Mesenchymal stem cell (in vitro differentiated cells and primary cell): ENCODE measurements around the gene RBFOX2.

Experiments used
- DNase-seq: peaks from one replicate; pipeline ENCODE4 v3.0.0-alpha.2; 2013
- H2AFZ ChIP-seq: one replicate; pipeline ENCODE4 v1.6.1; 2013; ENCODE audit warnings: low read depth, mild to moderate bottlenecking, control low read depth, inconsistent platforms, low read length, moderate library complexity
- H2AK5ac ChIP-seq: 2 replicates; pipeline ENCODE4 v1.6.1; 2013; ENCODE audit warnings: low read length, moderate library complexity, mild to moderate bottlenecking, inconsistent platforms; ENCODE audit not compliant: severe bottlenecking
- H2BK120ac ChIP-seq: one replicate; pipeline ENCODE4 v1.6.1; 2013; ENCODE audit warnings: low read depth, mild to moderate bottlenecking, inconsistent platforms, low read length, moderate library complexity
- H2BK12ac ChIP-seq, 2 experiments: one replicate each; pipeline ENCODE4 v1.6.1; 2013; ENCODE audit warnings: inconsistent platforms in 2 of 2, low read length in 2 of 2, mild to moderate bottlenecking in 2 of 2, moderate library complexity in 2 of 2, control low read depth in 1 of 2
- H2BK15ac ChIP-seq: one replicate; pipeline ENCODE4 v1.6.1; 2013; ENCODE audit warnings: mild to moderate bottlenecking, low read depth, inconsistent platforms; ENCODE audit not compliant: poor library complexity, severe bottlenecking
- H2BK5ac ChIP-seq: 2 replicates; pipeline ENCODE4 v1.6.1; 2013; ENCODE audit warnings: low read depth, mild to moderate bottlenecking, low read length, control low read depth, inconsistent platforms; ENCODE audit not compliant: poor library complexity, severe bottlenecking
- H3K14ac ChIP-seq, 2 experiments: one replicate each; pipeline ENCODE4 v1.6.1; 2013; ENCODE audit warnings: inconsistent platforms in 2 of 2, low read length in 2 of 2, control low read depth in 1 of 2, mild to moderate bottlenecking in 1 of 2, moderate library complexity in 1 of 2
- H3K18ac ChIP-seq, 2 experiments: one replicate each; pipeline ENCODE4 v1.6.1; 2013; ENCODE audit warnings: inconsistent platforms in 2 of 2, low read length in 2 of 2, control low read depth in 1 of 2, low read depth in 1 of 2, mild to moderate bottlenecking in 1 of 2
- H3K23ac ChIP-seq, 2 experiments: one replicate each; pipeline ENCODE4 v1.6.1; 2013; ENCODE audit warnings: inconsistent platforms in 2 of 2, low read length in 2 of 2, mild to moderate bottlenecking in 2 of 2, moderate library complexity in 2 of 2, control low read depth in 1 of 2
- H3K27ac ChIP-seq: 2 replicates; pipeline ENCODE4 v1.5.1; 2013; ENCODE audit warnings: mild to moderate bottlenecking, moderate library complexity, low read length, control low read depth, inconsistent platforms; ENCODE audit not compliant: poor library complexity, severe bottlenecking
- H3K27me3 ChIP-seq, 2 experiments: 2 replicates each; pipeline versions ENCODE4 v1.6.1 to v1.7.0; 2013; ENCODE audit warnings: low read length in 2 of 2, mild to moderate bottlenecking in 2 of 2, moderate library complexity in 2 of 2, control low read depth in 1 of 2, inconsistent platforms in 1 of 2; ENCODE audit not compliant: control insufficient read depth in 1 of 2, insufficient read depth in 1 of 2
- H3K36me3 ChIP-seq, 2 experiments: 2 replicates each; pipeline versions ENCODE4 v1.6.1 to v1.7.0; 2013; ENCODE audit warnings: low read length in 2 of 2, control low read depth in 1 of 2, inconsistent platforms in 1 of 2, low read depth in 1 of 2, mild to moderate bottlenecking in 1 of 2; ENCODE audit not compliant: insufficient read depth in 2 of 2, control insufficient read depth in 1 of 2
- H3K4ac ChIP-seq, 2 experiments: one replicate each; pipeline ENCODE4 v1.6.1; 2013; ENCODE audit warnings: inconsistent platforms in 2 of 2, low read length in 2 of 2, mild to moderate bottlenecking in 2 of 2, moderate library complexity in 2 of 2, control low read depth in 1 of 2, low read depth in 1 of 2
- H3K4me1 ChIP-seq: 2 replicates; pipeline ENCODE4 v1.6.1; 2013; ENCODE audit warnings: low read depth, low read length, control low read depth; ENCODE audit not compliant: control insufficient read depth, insufficient read depth
- H3K4me2 ChIP-seq: 2 replicates; pipeline ENCODE4 v1.6.1; 2013; ENCODE audit warnings: low read length, mild to moderate bottlenecking, inconsistent platforms; ENCODE audit not compliant: poor library complexity, severe bottlenecking
- H3K4me3 ChIP-seq, 2 experiments: 2 replicates each; pipeline versions ENCODE4 v1.5.1 to v1.7.0; 2013; ENCODE audit warnings: low read length in 2 of 2, mild to moderate bottlenecking in 2 of 2, control low read depth in 1 of 2, low read depth in 1 of 2; ENCODE audit not compliant: insufficient read depth in 1 of 2
- H3K79me1 ChIP-seq: replicated peaks from 2 replicates; pipeline ENCODE4 v1.6.1; 2013; ENCODE audit warnings: mild to moderate bottlenecking, control low read depth, low read length, inconsistent platforms; ENCODE audit not compliant: poor library complexity, severe bottlenecking
- H3K9ac ChIP-seq: 2 replicates; pipeline ENCODE4 v1.7.0; 2013; ENCODE audit warnings: mild to moderate bottlenecking, low read length, moderate library complexity
- H3K9me3 ChIP-seq: 2 replicates; pipeline ENCODE4 v1.7.0; 2013; ENCODE audit warnings: mild to moderate bottlenecking, low read length; ENCODE audit not compliant: control insufficient read depth
- H4K8ac ChIP-seq: one replicate; pipeline ENCODE4 v1.6.1; 2013; ENCODE audit warnings: inconsistent platforms, mild to moderate bottlenecking, low read length, moderate library complexity
- H4K91ac ChIP-seq: one replicate; pipeline ENCODE4 v1.6.1; 2013; ENCODE audit warnings: mild to moderate bottlenecking, low read length, inconsistent platforms
- WGBS: methylation state at CpG from one replicate; pipeline ENCODE4 v1.1.7; 2013; ENCODE audit warnings: mixed read lengths; 5-methylcytosine and 5-hydroxymethylcytosine counted together

Gene RBFOX2

DNA sequence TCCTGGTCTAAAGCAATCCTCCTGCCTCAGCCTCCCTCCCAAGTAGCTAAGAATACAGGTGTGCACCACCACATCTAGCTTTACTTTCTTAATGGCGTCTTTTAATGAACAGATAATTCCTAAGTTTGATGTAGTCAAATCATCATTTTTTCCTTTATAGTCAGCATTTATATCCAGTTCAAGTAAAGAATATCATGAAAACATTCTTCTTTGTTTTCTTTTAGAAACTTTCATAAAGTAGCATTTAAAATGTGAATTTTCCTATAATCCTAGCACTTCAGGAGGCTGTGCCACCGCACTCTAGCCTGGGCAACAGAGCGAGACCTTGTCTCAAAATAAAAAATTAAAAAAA is 61.6 kb downstream of the RBFOX2 start:
- no peak overlapping the region for H3K23ac ChIP-seq
- 98% methylated on average over 2 of the region's 3 CpGs for WGBS
- no peak overlapping the region for H2BK15ac ChIP-seq
- H3K9ac ChIP-seq: no peak overlapping the region
- DNase-seq: no peak
- no peak overlapping the region for H2BK5ac ChIP-seq
- no peak overlapping the region for H3K4me3 ChIP-seq
- H3K36me3 ChIP-seq: peaks cover 0 to 2% of the 10 kb centered on the region in 2 experiments
- H4K91ac ChIP-seq: no peak overlapping the region
- no peak overlapping the region for H4K8ac ChIP-seq
- H2BK120ac ChIP-seq: no peak overlapping the region
- H3K9me3 ChIP-seq: no peaks in the 10 kb centered on the region
- H3K27me3 ChIP-seq: no peaks in the 10 kb centered on the region
- H2AFZ ChIP-seq: no peak overlapping the region
- no peak overlapping the region for H2BK12ac ChIP-seq
- H3K27ac ChIP-seq: no peak overlapping the region
- peaks cover 4% of the 10 kb centered on the region for H3K4me1 ChIP-seq
- H3K4me2 ChIP-seq: no peak overlapping the region
- no peak overlapping the region for H3K18ac ChIP-seq
- H3K79me1 ChIP-seq: peaks cover 26% of the 10 kb centered on the region
- H3K4ac ChIP-seq: no peak overlapping the region
- H2AK5ac ChIP-seq: no peak overlapping the region
- H3K14ac ChIP-seq: no peak overlapping the region

DNA sequence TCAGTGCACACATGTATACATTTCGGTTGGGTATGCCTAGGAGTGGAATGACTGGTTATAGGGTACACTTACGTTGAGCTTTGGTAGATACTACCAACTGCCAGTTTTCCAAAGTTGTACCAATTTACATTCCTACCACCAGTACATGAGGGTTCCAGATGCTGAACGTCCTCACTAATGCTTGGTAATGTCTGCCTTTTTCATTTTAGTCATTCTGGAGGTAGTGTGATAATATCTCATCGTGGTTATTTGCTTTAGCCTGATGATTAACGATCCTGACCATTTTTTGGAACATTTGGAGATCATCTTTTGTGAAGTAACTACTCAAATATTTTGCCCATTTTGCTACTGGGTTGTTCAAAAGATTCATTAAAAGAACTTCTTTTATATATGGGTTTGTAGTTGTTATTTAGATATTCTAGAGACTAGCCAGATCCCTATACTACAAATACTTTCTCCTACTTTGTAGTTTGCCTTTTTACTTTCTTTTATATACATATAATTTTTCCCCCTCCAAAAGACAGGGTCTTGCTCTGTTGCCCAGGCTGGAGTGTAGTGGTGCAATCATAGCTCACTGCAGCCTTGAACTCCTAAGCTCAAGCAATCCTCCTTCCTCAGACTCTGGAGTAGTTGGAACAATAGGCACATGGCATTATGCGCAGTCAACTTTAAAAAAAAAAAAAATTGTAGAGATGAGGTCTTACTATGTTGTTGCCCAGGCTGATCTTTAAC is 62.1 kb downstream of the RBFOX2 start:
- H3K4me3 ChIP-seq: no peak overlapping the region
- DNase-seq: no peak
- no peak overlapping the region for H2AK5ac ChIP-seq
- H3K79me1 ChIP-seq: peaks cover 28% of the 10 kb centered on the region
- no peak overlapping the region for H2BK120ac ChIP-seq
- no peak overlapping the region for H3K4ac ChIP-seq
- H3K9me3 ChIP-seq: no peaks in the 10 kb centered on the region
- peaks cover 4% of the 10 kb centered on the region for H3K4me1 ChIP-seq
- no peaks in the 10 kb centered on the region for H3K27me3 ChIP-seq
- WGBS: 100% methylated on average over 2 of the region's 6 CpGs
- H2BK15ac ChIP-seq: no peak overlapping the region
- H3K27ac ChIP-seq: no peak overlapping the region
- H2BK5ac ChIP-seq: no peak overlapping the region
- peaks cover 0 to 2% of the 10 kb centered on the region in 2 experiments for H3K36me3 ChIP-seq
- H3K4me2 ChIP-seq: no peak overlapping the region
- no peak overlapping the region for H4K91ac ChIP-seq
- H4K8ac ChIP-seq: no peak overlapping the region
- no peak overlapping the region for H3K9ac ChIP-seq
- no peak overlapping the region for H2BK12ac ChIP-seq
- no peak overlapping the region for H2AFZ ChIP-seq
- no peak overlapping the region for H3K18ac ChIP-seq
- no peak overlapping the region for H3K23ac ChIP-seq
- no peak overlapping the region for H3K14ac ChIP-seq

DNA sequence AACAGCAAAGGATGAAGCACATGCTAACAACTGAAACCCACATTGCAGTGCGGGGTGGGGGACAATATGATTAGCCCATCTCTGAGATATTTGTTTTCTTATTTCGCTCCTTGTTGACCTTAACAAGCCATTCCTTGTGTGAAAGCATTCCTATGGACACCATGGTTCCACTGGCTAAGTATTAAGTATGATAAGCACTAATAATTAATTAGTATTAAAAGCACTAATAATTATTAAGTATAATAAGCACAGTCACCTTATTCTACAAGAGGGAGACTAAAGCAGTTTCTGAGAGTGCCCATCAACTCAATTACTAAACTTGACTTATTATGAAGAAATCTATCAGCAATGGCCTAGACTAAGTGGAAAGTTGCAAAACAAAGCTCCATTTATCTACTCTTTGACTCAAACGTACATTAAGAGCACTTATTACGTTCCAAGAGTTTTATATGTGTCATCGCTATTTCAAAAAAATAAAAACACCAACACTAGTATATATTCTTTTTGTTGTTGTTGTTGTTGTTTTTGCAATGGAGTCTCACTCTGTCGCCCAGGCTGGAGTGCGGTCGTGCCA is 65.3 kb downstream of the RBFOX2 start:
- H3K14ac ChIP-seq: no peak overlapping the region
- H3K4me2 ChIP-seq: no peak overlapping the region
- H3K4me3 ChIP-seq: no peak overlapping the region
- H2BK5ac ChIP-seq: no peak overlapping the region
- WGBS: 87% methylated on average over 6 of the region's 8 CpGs
- H2AFZ ChIP-seq: no peak overlapping the region
- no peak overlapping the region for H3K9ac ChIP-seq
- no peak overlapping the region for H2BK12ac ChIP-seq
- no peak overlapping the region for H3K23ac ChIP-seq
- no peak overlapping the region for H2BK120ac ChIP-seq
- H3K79me1 ChIP-seq: peaks cover 14% of the 10 kb centered on the region
- H4K91ac ChIP-seq: no peak overlapping the region
- no peak for DNase-seq
- H4K8ac ChIP-seq: no peak overlapping the region
- no peak overlapping the region for H3K18ac ChIP-seq
- no peaks in the 10 kb centered on the region for H3K27me3 ChIP-seq
- no peaks in the 10 kb centered on the region for H3K9me3 ChIP-seq
- H3K4ac ChIP-seq: no peak overlapping the region
- H3K36me3 ChIP-seq: no peaks in the 10 kb centered on the region
- H3K4me1 ChIP-seq: peaks cover 4% of the 10 kb centered on the region
- H3K27ac ChIP-seq: no peak overlapping the region
- no peak overlapping the region for H2BK15ac ChIP-seq
- H2AK5ac ChIP-seq: no peak overlapping the region

DNA sequence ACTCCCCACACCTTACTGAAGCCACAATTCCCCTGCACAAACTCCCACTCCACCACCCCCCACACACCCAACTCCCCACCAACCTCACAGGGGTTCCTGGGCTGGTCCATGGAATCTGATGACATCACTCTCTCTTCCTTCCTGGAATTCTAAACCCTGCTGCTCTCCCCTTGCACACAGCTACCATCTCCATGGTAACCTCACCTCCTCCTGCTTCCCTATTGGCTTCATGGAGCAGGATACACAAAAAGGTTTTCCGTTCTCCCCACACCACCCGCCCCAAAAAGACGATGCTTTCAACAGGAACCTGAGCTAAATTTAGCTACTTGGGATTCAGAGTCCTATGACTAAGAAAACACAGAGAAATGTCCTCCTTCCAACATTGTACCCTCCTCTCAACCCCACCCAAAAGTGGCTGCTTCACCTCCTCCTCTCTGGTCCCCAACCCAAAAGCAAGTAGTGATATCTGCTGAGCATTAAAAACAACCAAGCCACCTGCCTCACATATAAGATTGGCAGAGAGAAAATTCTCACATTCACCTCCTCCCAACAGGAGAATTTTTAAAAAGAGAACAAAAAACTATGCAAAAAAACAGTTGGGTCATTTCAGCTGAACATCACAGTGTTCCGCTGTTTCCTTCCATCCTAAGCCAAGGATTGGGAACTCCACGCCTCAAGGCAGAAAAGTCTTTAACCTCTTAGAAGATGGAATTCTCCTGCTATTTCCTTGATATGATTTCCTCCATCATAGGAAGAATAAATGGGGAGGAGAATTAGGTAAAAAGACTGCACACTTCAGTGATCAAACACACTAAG is 66.9 kb downstream of the RBFOX2 start:
- peak overlapping the region in 1 of 2 experiments; percentile 45 for H3K4me3 ChIP-seq
- H3K27me3 ChIP-seq: no peaks in the 10 kb centered on the region
- WGBS: 23% methylated on average over 4 of the region's 5 CpGs

More for the DNA sequence above, 66.9 kb downstream of the RBFOX2 start:
- no peak overlapping the region for H2BK5ac ChIP-seq
- peak; percentile 80 for DNase-seq
- no peaks in the 10 kb centered on the region for H3K9me3 ChIP-seq
- H3K4ac ChIP-seq: no peak overlapping the region
- no peak overlapping the region for H4K8ac ChIP-seq
- no peak overlapping the region for H2BK12ac ChIP-seq
- no peak overlapping the region for H3K14ac ChIP-seq
- peak overlapping the region; percentile 67 for H3K9ac ChIP-seq
- H3K27ac ChIP-seq: peak overlapping the region; percentile 72
- H3K4me1 ChIP-seq: peaks cover 4% of the 10 kb centered on the region
- H3K18ac ChIP-seq: peak overlapping the region in 1 of 2 experiments; percentile 52
- H2AFZ ChIP-seq: no peak overlapping the region
- H3K4me2 ChIP-seq: peak overlapping the region; percentile 77
- H4K91ac ChIP-seq: no peak overlapping the region
- peaks cover 20% of the 10 kb centered on the region for H3K79me1 ChIP-seq
- H2BK120ac ChIP-seq: no peak overlapping the region
- H2BK15ac ChIP-seq: no peak overlapping the region
- no peak overlapping the region for H3K23ac ChIP-seq
- peak overlapping the region; percentile 70 for H2AK5ac ChIP-seq
- no peaks in the 10 kb centered on the region for H3K36me3 ChIP-seq
